Activated CD8-positive, alpha-beta T cell treated with anti-CD3 and anti-CD28 coated beads, Interleukin-2, amount 10 ng/mL, durations not matched to agents 7 days and 5 days (primary cell): Measurements from ENCODE around the gene LEFTY2. TPM values are rescaled to one million over a fixed set of nuclear protein-coding genes. Genes with fewer than 3 reads are reported as not detected.
A peak's percentile ranks its signal among the peaks of the same experiment; 100 is the strongest.

Experiments used
- ATAC-seq: fragments of 150-1000 bp; cut with Tn5 transposase; one replicate; pipeline ENCODE4 v1.10.0; 2021; ENCODE audit warnings: moderate library complexity
- CTCF ChIA-PET: fragments of 350-600 bp; sonication (Branson Sonifier 250); formaldehyde crosslinking; loops from one replicate; lab custom pipeline; 2021; ENCODE audit warnings: antibody characterized with exemption; lab: Charles Lee
- POLR2A ChIA-PET: fragments of 350-600 bp; sonication (Branson Sonifier 250); formaldehyde crosslinking; loops from one replicate; lab custom pipeline; 2021; ENCODE audit warnings: antibody characterized with exemption; lab: Charles Lee
- DNase-seq: peaks from one replicate; pipeline ENCODE4 v3.0.0-alpha.2; 2020
- H3K27ac Mint-ChIP-seq: one replicate; pipeline ENCODE4 v1.8.0; 2021; ENCODE audit warnings: mild to moderate bottlenecking, mixed read lengths
- H3K27me3 Mint-ChIP-seq: one replicate; pipeline ENCODE4 v1.8.0; 2021; ENCODE audit warnings: low read depth, mixed read lengths
- H3K36me3 Mint-ChIP-seq: one replicate; pipeline ENCODE4 v1.8.0; 2021; ENCODE audit warnings: low read depth, mixed read lengths
- H3K4me1 Mint-ChIP-seq: one replicate; pipeline ENCODE4 v1.8.0; 2021; ENCODE audit warnings: low read depth, mixed read lengths
- H3K4me3 Mint-ChIP-seq: one replicate; pipeline ENCODE4 v1.8.0; 2021; ENCODE audit warnings: mild to moderate bottlenecking, mixed read lengths
- H3K9me3 Mint-ChIP-seq: one replicate; pipeline ENCODE4 v1.8.0; 2022; ENCODE audit warnings: mixed read lengths; ENCODE audit not compliant: insufficient read depth
- total RNA-seq, 2 experiments: library from RNA; stranded (reverse); gene quantifications; one replicate each; pipeline ENCODE4 v1.2.3, GENCODE V29; 2021

The LEFTY2 gene
- total RNA-seq, 2 experiments from 2014 or later: not detected

DNA sequence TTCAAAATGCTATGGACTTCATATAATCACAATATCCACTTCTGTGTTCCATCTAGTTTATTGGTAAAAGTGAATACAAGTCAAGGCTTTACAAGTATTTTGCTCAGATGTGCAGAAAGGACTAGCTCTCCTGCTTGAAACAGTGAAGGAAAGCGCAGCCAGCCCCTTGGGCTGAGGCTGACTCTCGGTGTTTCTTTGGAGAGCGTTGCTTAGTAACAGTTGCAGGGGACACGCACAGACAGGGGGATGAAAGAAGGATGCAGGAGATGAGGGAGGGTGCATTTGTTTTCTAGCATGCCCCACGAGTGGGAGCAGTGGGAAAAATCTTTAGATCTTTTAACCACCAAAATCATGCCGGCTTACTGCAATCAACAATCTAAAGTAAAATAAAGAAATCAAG, 26.1 kb downstream of the LEFTY2 start:
- Mint-ChIP-seq H3K27me3 (no peaks in the 10 kb centered on the region), H3K36me3 (peaks cover 31% of the 10 kb centered on the region), H3K4me1 (peaks cover 21% of the 10 kb centered on the region), H3K27ac (no peak overlapping the region), H3K4me3 (no peak overlapping the region), H3K9me3 (no peaks in the 10 kb centered on the region)
- DNase-seq: no peak
- POLR2A ChIA-PET: no interaction called here
- ATAC-seq: no peak
- CTCF ChIA-PET: no interaction called here

GRCh38 chr1:225914391-225914790, 26.6 kb downstream of the LEFTY2 start:
- ChIA-PET CTCF (no interaction called here), POLR2A (no interaction called here)
- Mint-ChIP-seq H3K4me1 (peaks cover 21% of the 10 kb centered on the region), H3K27me3 (no peaks in the 10 kb centered on the region), H3K36me3 (peaks cover 26% of the 10 kb centered on the region), H3K4me3 (no peak overlapping the region), H3K9me3 (no peaks in the 10 kb centered on the region), H3K27ac (no peak overlapping the region)
- ATAC-seq: no peak
- DNase-seq: no peak

DNA sequence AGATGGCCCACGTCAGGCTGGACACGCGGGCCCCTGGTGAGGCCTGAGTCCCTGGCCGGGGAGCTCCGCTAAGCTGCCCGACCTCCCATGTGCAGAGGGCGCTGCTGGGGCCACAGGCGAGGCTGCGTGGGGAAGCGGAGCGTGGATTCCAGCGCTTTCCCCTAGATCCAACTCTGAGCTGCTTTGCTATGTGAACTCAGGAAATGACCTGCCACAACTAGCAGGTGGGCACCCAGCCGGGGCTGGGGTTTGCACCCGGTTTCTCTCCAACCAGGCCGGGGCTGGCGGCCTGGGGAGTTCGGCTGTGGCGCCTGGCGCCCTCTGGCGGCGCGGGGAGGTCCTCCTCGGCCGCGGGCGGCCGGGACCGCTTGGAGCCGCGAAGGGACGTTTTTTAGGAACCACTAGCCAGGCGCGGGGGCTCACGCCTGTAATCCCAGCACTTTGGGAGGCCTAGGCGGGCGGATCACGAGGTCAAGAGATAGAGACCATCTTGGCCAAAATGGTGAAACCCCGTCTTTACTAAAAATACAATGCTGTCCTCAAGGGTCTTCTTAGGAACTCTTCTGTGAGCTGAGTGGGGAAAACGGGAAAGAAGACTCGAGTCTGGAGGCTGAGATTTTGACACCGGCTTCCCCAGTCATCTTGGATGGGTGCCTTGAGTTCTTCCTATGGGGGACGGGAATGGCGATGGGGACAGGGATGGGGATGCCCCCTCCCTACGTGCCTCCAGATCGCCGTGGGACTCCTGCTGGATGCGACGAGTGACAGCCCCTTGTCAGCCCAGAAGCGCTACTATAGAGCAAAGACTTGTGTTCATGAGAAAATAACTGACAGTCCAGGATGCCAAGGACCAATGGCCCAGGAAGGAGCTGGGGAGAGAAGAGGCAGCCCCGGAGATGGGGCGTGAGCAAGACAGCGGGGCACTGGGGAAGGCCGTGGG, 29.6 kb downstream of the LEFTY2 start:
- Mint-ChIP-seq H3K27me3 (no peaks in the 10 kb centered on the region), H3K9me3 (no peaks in the 10 kb centered on the region)
- POLR2A ChIA-PET: interaction anchor here (0.6 to 1.0 kb wide), 3 partner anchors 11 to 134 kb away, joined by 3 to 7 read pairs (median 5); partner anchors contain the start of gene SRP9

GRCh38 chr1:225909477-225909876, 31.5 kb downstream of the LEFTY2 start:
- POLR2A ChIA-PET: interaction anchor here (0.6 to 1.5 kb wide), 3 partner anchors 64 to 132 kb away, joined by 3 to 5 read pairs (median 3); partner anchors contain the start of genes EPHX1 and SRP9

More for the DNA sequence above, 29.6 kb downstream of the LEFTY2 start:
- CTCF ChIA-PET: interaction anchor here (0.6 to 5.6 kb wide), 24 partner anchors 9 to 438 kb away, joined by 3 to 63 read pairs (median 4); partner anchors contain the start of genes LEFTY1, PYCR2, SRP9 and TMEM63A
- Mint-ChIP-seq H3K4me3 (no peak overlapping the region), H3K36me3 (peaks cover 2% of the 10 kb centered on the region), H3K4me1 (peaks cover 19% of the 10 kb centered on the region), H3K27ac (no peak overlapping the region)
- peak; percentile 74 for DNase-seq
- peak; percentile 89 for ATAC-seq

GRCh38 chr1:225908773-225909172, 32.2 kb downstream of the LEFTY2 start:
- no peak overlapping the region for H3K4me3 Mint-ChIP-seq
- H3K27me3 Mint-ChIP-seq: peaks cover 7% of the 10 kb centered on the region
- H3K27ac Mint-ChIP-seq: no peak overlapping the region
- no peaks in the 10 kb centered on the region for H3K9me3 Mint-ChIP-seq
- H3K36me3 Mint-ChIP-seq: no peaks in the 10 kb centered on the region
- no peak for ATAC-seq
- no peak for DNase-seq
- ChIA-PET POLR2A (interaction anchor here (0.6 kb wide), 1 partner anchor 99 kb away, joined by 3 read pairs; the partner anchor contains the start of gene EPHX1), CTCF (interaction anchor here (0.7 to 5.6 kb wide), 6 partner anchors 11 to 434 kb away, joined by 3 to 63 read pairs (median 18); partner anchors contain the start of genes PYCR2, SRP9 and TMEM63A)
- peaks cover 17% of the 10 kb centered on the region for H3K4me1 Mint-ChIP-seq

More at GRCh38 chr1:225909477-225909876, 31.5 kb downstream of the LEFTY2 start:
- Mint-ChIP-seq H3K27me3 (peaks cover 7% of the 10 kb centered on the region), H3K36me3 (no peaks in the 10 kb centered on the region), H3K27ac (peak overlapping the region; percentile 7), H3K4me3 (no peak overlapping the region), H3K4me1 (peaks cover 17% of the 10 kb centered on the region), H3K9me3 (no peaks in the 10 kb centered on the region)
- CTCF ChIA-PET: interaction anchor here (1.1 to 5.6 kb wide), 9 partner anchors 10 to 435 kb away, joined by 3 to 63 read pairs (median 7); partner anchors contain the start of genes PYCR2, SRP9 and TMEM63A
- ATAC-seq: no peak
- DNase-seq: no peak

GRCh38 chr1:225908013-225908640, 32.9 kb downstream of the LEFTY2 start:
- ChIA-PET CTCF (interaction anchor here (0.7 to 5.6 kb wide), 5 partner anchors 10 to 434 kb away, joined by 3 to 63 read pairs (median 27); partner anchors contain the start of genes SRP9 and TMEM63A), POLR2A (no interaction called here)
- Mint-ChIP-seq H3K36me3 (no peaks in the 10 kb centered on the region), H3K9me3 (no peaks in the 10 kb centered on the region), H3K27ac (no peak overlapping the region), H3K4me3 (no peak overlapping the region), H3K4me1 (peaks cover 17% of the 10 kb centered on the region), H3K27me3 (peaks cover 7% of the 10 kb centered on the region)
- ATAC-seq: no peak
- DNase-seq: no peak

DNA sequence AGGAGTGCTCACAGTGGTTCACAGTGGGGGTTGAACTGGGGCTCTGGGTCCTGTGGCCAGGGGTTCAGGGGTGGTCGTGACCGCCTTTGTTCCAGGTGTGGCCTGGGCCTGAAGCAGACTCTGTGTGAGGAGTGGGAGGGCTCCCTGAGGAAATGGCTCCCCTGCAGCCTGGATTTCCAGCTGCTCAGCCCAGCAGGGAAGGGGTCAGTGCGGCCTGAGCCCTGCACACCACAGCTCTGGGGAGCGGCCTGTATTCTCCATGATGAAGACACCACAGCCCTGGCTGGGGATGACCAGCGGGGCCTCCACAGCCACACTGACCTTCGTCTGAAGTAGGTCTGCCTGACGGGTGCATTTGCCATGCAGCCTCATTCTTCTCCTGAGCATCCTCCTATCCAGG, 33.7 kb downstream of the LEFTY2 start:
- peaks cover 8% of the 10 kb centered on the region for H3K27me3 Mint-ChIP-seq
- no peak overlapping the region for H3K27ac Mint-ChIP-seq

DNA sequence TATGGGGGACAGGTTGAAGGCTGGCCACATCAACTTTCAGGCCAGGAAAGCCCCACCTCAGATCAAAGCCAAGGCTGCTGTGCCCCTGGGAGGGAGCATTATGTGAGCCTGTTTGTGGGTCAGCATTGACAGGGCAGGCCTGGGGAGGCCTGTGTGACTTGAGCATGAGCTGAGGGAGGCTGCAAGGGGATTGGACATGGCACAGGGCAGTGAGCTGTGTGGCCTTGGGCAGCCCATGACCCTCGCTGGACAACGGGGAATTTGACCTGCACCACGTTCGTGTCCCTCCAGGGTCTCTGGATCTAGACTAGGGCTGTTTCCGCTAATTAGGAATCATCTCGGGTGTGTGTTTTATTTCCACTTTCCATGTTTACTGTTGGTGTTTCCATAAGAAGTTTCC, 34.6 kb downstream of the LEFTY2 start:
- Mint-ChIP-seq H3K4me3 (no peak overlapping the region), H3K27ac (no peak overlapping the region), H3K27me3 (peaks cover 10% of the 10 kb centered on the region), H3K9me3 (no peaks in the 10 kb centered on the region), H3K4me1 (peaks cover 15% of the 10 kb centered on the region), H3K36me3 (no peaks in the 10 kb centered on the region)
- ChIA-PET CTCF (interaction anchor here (0.8 to 1.0 kb wide), 2 partner anchors 69 to 98 kb away, joined by 3 read pairs; no protein-coding TSS in a partner anchor), POLR2A (interaction anchor here (0.7 kb wide), 1 partner anchor 54 kb away, joined by 3 read pairs; no protein-coding TSS in a partner anchor)
- no peak for ATAC-seq
- no peak for DNase-seq

More for the DNA sequence above, 33.7 kb downstream of the LEFTY2 start:
- Mint-ChIP-seq H3K4me1 (peaks cover 17% of the 10 kb centered on the region), H3K9me3 (no peaks in the 10 kb centered on the region), H3K36me3 (no peaks in the 10 kb centered on the region), H3K4me3 (no peak overlapping the region)
- ChIA-PET CTCF (interaction anchor here (0.6 to 5.6 kb wide), 3 partner anchors 68 to 129 kb away, joined by 3 to 43 read pairs (median 3); partner anchors contain the start of gene SRP9), POLR2A (interaction anchor here (1.0 kb wide), 1 partner anchor 129 kb away, joined by 3 read pairs; no protein-coding TSS in a partner anchor)
- ATAC-seq (no peak), DNase-seq (no peak)

GRCh38 chr1:225903623-225904022, 37.4 kb downstream of the LEFTY2 start:
- no peak for DNase-seq
- Mint-ChIP-seq H3K27me3 (peaks cover 15% of the 10 kb centered on the region), H3K4me1 (peaks cover 13% of the 10 kb centered on the region), H3K9me3 (no peaks in the 10 kb centered on the region), H3K27ac (no peak overlapping the region), H3K36me3 (no peaks in the 10 kb centered on the region), H3K4me3 (no peak overlapping the region)
- ATAC-seq: no peak
- ChIA-PET POLR2A (no interaction called here), CTCF (interaction anchor here (1.2 to 1.5 kb wide), 2 partner anchors 27 to 126 kb away, joined by 3 read pairs; partner anchors contain the start of gene SRP9)

DNA sequence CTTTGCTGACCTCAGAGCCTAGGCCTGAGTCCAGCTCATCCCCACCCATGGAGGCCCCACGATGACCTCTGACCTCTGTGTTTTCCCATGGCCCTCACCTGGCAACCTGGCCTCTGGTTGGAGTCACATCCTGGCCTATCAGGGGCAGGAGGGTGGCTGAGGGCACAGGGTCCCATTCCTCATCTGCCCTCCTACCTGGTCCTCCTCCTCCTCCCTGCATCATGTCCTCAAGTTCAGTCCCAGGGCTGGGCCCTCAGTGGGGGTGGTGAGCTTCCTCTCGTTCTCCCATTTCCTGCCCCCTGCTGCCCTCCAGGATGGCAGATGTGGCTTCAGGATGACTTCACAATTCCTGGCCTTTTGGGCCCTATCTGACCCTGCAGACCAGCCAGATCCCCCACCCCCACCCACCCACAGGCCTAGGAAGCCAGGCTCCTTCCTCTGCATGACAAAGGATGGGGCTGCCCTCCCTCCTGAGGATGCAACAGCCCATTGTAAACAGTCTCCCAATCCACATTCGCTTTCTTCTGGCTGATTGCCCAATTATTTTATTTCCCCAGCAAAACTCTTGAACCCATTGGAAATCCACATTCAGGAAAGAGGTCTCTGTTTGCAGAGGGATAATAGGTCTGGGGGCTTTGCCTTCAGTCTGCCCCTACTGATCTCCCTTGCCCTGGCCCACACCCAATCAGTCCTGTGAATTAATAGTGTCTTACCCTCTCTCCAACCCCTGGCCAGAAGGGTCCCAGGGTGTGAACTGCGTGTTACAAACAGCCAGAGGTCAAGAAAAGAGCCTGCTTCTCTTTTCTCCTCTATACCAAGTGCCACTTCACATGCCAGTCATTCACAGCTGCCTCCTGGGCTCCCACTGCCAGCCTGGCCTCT, 41.7 kb downstream of the LEFTY2 start:
- ATAC-seq: no peak
- peak overlapping the region; percentile 39 for H3K27ac Mint-ChIP-seq
- H3K4me1 Mint-ChIP-seq: peaks cover 42% of the 10 kb centered on the region
- H3K9me3 Mint-ChIP-seq: no peaks in the 10 kb centered on the region
- CTCF ChIA-PET: interaction anchor here (3.3 to 3.4 kb wide), 2 partner anchors 11 to 17 kb away, joined by 27 to 42 read pairs; partner anchors contain the start of gene TMEM63A
- H3K36me3 Mint-ChIP-seq: no peaks in the 10 kb centered on the region
- no peak for DNase-seq
- peaks cover 10% of the 10 kb centered on the region for H3K27me3 Mint-ChIP-seq
- POLR2A ChIA-PET: interaction anchor here (0.7 to 3.1 kb wide), 2 partner anchors 12 to 17 kb away, joined by 3 to 29 read pairs; partner anchors contain the start of gene TMEM63A
- no peak overlapping the region for H3K4me3 Mint-ChIP-seq
